Measurements from ENCODE around the gene MAL.

DNA sequence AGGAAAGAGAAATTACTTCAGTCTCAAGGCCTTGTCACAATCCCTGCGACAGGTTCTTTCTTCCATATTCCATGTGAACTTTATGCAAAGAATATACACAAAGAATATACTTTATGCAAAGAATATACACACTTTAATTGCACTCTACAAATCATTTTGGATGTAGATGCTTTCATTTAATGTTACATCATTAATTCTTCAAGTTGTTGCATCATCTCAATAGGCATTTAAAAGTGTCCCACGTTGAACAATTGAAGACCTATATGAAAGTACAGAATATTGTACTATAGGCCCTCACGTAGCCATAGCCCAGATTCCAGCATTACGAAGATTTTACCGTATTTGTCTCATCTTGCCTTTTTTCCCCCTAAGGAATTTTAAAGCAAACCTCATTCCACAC, 33.1 kb upstream of the MAL start:
- TF ChIP-seq, protein P1, sequence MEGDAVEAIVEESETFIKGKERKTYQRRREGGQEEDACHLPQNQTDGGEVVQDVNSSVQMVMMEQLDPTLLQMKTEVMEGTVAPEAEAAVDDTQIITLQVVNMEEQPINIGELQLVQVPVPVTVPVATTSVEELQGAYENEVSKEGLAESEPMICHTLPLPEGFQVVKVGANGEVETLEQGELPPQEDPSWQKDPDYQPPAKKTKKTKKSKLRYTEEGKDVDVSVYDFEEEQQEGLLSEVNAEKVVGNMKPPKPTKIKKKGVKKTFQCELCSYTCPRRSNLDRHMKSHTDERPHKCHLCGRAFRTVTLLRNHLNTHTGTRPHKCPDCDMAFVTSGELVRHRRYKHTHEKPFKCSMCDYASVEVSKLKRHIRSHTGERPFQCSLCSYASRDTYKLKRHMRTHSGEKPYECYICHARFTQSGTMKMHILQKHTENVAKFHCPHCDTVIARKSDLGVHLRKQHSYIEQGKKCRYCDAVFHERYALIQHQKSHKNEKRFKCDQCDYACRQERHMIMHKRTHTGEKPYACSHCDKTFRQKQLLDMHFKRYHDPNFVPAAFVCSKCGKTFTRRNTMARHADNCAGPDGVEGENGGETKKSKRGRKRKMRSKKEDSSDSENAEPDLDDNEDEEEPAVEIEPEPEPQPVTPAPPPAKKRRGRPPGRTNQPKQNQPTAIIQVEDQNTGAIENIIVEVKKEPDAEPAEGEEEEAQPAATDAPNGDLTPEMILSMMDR (conservative IDR thresholded peaks at IDR 0.05; ENCODE audit: low read depth in 2 of 2), result no peak
- TF ChIP-seq CREB1 (CRISPR knock-in tag; IDR thresholded peaks at IDR 0.05; ENCODE audit: low read depth) (no peak), POLR2AphosphoS5 (IDR thresholded peaks at IDR 0.05; ENCODE audit: low read depth) (no peak), NANOG (IDR thresholded peaks at IDR 0.05; ENCODE audit: borderline replicate concordance) (no peak), JUNB (IDR thresholded peaks at IDR 0.05; ENCODE audit: unreplicated experiment) (no peak), EZH2 (IDR thresholded peaks at IDR 0.05; ENCODE audit: low read depth, unreplicated experiment) (no peak), EZH2phosphoT487 (IDR thresholded peaks at IDR 0.05; ENCODE audit: unreplicated experiment) (no peak), ZNF114 (CRISPR knock-in tag; IDR thresholded peaks at IDR 0.05) (no peak), ZNF331 (CRISPR knock-in tag; IDR thresholded peaks at IDR 0.05; ENCODE audit: low read depth) (no peak), STAT1 (IDR thresholded peaks at IDR 0.05; ENCODE audit: unreplicated experiment) (no peak)
- TF ChIP-seq, protein P2, sequence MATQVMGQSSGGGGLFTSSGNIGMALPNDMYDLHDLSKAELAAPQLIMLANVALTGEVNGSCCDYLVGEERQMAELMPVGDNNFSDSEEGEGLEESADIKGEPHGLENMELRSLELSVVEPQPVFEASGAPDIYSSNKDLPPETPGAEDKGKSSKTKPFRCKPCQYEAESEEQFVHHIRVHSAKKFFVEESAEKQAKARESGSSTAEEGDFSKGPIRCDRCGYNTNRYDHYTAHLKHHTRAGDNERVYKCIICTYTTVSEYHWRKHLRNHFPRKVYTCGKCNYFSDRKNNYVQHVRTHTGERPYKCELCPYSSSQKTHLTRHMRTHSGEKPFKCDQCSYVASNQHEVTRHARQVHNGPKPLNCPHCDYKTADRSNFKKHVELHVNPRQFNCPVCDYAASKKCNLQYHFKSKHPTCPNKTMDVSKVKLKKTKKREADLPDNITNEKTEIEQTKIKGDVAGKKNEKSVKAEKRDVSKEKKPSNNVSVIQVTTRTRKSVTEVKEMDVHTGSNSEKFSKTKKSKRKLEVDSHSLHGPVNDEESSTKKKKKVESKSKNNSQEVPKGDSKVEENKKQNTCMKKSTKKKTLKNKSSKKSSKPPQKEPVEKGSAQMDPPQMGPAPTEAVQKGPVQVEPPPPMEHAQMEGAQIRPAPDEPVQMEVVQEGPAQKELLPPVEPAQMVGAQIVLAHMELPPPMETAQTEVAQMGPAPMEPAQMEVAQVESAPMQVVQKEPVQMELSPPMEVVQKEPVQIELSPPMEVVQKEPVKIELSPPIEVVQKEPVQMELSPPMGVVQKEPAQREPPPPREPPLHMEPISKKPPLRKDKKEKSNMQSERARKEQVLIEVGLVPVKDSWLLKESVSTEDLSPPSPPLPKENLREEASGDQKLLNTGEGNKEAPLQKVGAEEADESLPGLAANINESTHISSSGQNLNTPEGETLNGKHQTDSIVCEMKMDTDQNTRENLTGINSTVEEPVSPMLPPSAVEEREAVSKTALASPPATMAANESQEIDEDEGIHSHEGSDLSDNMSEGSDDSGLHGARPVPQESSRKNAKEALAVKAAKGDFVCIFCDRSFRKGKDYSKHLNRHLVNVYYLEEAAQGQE (IDR thresholded peaks at IDR 0.05; ENCODE audit: unreplicated experiment), result no peak
- TF ChIP-seq, protein P3, sequence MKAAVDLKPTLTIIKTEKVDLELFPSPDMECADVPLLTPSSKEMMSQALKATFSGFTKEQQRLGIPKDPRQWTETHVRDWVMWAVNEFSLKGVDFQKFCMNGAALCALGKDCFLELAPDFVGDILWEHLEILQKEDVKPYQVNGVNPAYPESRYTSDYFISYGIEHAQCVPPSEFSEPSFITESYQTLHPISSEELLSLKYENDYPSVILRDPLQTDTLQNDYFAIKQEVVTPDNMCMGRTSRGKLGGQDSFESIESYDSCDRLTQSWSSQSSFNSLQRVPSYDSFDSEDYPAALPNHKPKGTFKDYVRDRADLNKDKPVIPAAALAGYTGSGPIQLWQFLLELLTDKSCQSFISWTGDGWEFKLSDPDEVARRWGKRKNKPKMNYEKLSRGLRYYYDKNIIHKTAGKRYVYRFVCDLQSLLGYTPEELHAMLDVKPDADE (IDR thresholded peaks at IDR 0.05), result no peak
- TF ChIP-seq, protein P4, sequence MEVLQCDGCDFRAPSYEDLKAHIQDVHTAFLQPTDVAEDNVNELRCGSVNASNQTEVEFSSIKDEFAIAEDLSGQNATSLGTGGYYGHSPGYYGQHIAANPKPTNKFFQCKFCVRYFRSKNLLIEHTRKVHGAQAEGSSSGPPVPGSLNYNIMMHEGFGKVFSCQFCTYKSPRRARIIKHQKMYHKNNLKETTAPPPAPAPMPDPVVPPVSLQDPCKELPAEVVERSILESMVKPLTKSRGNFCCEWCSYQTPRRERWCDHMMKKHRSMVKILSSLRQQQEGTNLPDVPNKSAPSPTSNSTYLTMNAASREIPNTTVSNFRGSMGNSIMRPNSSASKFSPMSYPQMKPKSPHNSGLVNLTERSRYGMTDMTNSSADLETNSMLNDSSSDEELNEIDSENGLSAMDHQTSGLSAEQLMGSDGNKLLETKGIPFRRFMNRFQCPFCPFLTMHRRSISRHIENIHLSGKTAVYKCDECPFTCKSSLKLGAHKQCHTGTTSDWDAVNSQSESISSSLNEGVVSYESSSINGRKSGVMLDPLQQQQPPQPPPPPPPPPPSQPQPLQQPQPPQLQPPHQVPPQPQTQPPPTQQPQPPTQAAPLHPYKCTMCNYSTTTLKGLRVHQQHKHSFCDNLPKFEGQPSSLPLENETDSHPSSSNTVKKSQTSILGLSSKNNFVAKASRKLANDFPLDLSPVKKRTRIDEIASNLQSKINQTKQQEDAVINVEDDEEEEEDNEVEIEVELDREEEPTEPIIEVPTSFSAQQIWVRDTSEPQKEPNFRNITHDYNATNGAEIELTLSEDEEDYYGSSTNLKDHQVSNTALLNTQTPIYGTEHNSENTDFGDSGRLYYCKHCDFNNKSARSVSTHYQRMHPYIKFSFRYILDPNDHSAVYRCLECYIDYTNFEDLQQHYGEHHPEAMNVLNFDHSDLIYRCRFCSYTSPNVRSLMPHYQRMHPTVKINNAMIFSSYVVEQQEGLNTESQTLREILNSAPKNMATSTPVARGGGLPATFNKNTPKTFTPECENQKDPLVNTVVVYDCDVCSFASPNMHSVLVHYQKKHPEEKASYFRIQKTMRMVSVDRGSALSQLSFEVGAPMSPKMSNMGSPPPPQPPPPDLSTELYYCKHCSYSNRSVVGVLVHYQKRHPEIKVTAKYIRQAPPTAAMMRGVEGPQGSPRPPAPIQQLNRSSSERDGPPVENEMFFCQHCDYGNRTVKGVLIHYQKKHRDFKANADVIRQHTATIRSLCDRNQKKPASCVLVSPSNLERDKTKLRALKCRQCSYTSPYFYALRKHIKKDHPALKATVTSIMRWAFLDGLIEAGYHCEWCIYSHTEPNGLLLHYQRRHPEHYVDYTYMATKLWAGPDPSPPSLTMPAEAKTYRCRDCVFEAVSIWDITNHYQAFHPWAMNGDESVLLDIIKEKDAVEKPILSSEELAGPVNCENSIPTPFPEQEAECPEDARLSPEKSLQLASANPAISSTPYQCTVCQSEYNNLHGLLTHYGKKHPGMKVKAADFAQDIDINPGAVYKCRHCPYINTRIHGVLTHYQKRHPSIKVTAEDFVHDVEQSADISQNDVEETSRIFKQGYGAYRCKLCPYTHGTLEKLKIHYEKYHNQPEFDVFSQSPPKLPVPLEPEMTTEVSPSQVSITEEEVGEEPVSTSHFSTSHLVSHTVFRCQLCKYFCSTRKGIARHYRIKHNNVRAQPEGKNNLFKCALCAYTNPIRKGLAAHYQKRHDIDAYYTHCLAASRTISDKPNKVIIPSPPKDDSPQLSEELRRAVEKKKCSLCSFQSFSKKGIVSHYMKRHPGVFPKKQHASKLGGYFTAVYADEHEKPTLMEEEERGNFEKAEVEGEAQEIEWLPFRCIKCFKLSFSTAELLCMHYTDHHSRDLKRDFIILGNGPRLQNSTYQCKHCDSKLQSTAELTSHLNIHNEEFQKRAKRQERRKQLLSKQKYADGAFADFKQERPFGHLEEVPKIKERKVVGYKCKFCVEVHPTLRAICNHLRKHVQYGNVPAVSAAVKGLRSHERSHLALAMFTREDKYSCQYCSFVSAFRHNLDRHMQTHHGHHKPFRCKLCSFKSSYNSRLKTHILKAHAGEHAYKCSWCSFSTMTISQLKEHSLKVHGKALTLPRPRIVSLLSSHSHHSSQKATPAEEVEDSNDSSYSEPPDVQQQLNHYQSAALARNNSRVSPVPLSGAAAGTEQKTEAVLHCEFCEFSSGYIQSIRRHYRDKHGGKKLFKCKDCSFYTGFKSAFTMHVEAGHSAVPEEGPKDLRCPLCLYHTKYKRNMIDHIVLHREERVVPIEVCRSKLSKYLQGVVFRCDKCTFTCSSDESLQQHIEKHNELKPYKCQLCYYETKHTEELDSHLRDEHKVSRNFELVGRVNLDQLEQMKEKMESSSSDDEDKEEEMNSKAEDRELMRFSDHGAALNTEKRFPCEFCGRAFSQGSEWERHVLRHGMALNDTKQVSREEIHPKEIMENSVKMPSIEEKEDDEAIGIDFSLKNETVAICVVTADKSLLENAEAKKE (CRISPR knock-in tag; IDR thresholded peaks at IDR 0.05), result no peak
